Fibroblast of skin of right biceps (primary cell): ENCODE measurements around the gene CYB561.
A peak's percentile ranks its signal among the peaks of the same experiment; 100 is the strongest.

Source experiments
- DNase-seq: peaks from one replicate; pipeline ENCODE4 v3.0.0-alpha.2; 2013

The CYB561 gene

DNA sequence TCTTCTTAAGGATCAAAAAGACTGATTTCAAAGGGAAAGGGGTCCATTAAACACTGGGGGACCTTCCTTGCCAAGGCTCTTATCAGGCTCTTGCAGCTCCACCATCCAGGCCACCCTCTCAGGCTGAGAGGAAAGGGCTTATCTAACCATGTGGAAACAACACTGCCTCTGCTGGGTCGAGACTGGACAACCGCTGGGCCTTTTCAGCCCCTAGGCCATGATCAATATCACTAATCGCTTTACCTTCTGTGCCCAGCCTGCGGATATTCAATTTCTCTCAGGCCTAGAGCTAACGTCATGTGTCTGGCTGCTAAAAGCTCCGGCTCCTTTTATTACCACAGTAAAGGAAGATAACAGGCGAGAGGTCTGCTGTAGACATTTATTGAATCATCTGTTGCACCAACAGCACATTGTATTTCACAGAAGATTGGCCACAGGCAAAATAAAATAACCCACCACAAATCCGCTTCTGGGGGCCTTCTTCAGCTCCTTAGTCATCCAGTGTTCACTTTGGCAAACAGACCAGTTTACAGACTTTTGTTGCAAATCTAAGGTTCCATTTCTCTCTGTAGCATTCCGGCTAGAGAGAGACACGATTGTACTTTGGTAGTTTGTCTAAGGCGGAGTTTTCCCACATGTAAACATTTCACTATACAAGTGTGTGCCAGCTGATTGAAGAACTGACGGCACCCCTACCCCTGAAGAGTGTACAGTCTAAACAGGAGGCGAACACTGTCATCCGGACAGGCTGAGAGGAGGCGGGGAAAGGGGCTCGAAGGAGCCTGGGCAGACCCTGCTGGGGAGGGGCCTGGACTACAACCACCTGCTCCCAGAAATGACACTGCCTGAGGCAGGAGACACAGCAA, 13.9 kb downstream of the CYB561 start:
- DNase-seq: peak; percentile 86

DNA sequence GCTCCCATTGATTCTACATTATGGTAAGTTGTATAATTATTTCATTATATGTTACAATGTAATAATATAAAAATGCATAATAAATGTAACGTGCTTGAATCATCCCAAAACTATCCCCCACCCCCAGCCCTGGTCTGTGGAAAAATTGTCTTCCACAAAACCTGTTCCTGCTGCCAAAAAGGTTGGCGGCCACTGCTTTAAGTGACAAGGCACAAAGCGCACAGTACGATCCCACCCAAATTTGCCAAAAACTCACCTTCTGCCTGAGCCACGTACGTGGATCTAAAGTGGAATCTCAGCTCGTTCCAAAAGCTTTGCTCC, 14.5 kb downstream of the CYB561 start:
- no peak for DNase-seq

DNA sequence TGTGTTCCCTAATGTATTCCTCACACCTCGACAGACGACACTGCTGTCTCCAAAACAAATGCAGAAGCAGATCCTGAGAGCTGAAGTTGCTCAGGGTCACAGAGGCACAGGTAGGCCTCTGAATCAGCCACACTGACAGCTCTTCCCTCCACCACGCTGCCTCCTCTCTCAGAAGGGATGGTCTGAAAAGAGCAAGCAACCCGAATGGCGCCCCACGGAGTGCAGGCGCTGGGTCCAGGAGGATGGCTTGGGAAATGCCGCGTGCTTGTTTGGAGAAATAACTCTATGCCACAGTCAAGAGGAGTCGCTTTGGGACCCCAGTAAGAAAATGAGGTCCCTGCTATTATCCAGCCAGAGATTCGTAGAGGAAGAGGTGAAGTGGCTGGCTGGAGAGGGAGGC, 15.9 kb downstream of the CYB561 start:
- no peak for DNase-seq

DNA sequence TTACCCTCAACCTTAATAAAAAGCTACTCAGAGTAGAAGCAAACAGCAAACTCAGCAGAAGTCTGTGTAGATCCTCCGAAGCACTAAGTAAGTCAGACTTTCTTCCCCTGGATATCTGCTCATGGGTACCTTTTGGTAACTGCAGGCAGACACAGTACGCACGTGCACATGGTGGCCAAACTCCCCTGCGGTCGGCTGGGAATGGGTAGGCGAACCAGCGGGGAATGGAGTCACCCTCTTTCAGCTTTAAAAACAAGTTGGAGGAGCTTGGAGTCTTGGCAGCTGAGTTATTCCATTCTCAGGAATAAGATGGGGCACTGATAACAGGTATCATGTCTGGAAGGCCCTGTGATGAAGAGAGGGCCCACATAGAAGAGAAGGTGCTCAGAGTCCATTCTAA, 16.3 kb downstream of the CYB561 start:
- DNase-seq: no peak

DNA sequence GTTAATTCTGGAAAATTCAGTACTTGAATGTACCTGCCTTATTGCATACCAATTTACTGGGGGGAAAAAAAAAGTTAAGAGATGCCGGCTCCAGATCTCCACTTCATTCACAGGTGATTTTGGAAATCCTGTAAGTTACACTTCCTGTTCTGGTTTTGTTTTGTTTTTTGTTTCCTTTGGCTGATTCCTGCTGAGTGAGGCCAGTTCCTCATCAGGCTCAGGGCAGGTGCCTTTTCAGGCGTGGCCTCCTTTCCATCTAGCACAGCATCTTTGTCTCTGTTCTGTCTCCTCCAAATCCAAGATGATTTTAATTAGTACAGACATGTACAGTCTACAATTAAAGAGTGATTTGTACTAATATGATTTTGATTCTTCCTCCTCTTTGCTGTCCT, 19.2 kb downstream of the CYB561 start:
- no peak for DNase-seq

DNA sequence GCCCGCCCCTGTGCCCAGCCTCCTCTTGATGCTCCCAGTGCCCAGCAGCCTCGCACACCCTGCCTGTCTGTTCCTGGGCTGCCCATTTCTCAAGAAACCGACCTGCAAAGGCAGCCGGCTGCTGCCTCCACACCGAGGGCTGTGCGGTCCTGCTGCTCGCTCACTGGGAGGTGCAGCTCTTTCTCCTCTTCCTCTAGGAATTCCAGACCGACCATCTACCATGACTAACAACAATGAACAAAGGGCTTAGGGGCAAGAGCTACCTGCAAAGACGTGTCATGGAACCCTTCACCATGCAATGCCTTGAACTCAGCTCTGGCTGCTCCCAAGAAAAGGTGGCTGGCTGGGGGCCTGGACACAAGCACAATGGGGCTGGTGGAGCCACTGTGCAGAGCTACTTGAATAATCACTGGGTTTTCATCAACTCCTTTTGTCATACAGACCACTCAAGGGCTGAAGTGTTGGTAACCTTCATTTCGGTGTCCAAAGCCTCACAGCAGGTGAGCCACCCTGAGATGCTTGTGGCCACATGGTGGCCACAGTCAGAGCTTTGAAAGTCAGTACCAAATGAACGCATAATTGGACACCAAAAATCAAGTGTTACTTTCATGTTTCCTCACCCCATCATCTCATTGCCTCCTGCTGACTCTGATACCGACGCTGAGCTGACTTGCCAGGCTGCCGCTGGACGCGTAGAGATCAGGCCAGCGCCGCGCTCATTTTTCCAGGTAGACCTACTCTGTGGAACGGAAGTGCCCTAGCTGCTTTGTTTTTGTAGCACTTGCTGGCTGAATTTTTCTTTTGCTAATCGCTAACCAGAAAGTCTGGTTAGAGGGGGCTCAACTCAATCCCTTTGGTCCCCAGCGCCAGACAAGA, 19.8 kb downstream of the CYB561 start:
- DNase-seq: no peak

DNA sequence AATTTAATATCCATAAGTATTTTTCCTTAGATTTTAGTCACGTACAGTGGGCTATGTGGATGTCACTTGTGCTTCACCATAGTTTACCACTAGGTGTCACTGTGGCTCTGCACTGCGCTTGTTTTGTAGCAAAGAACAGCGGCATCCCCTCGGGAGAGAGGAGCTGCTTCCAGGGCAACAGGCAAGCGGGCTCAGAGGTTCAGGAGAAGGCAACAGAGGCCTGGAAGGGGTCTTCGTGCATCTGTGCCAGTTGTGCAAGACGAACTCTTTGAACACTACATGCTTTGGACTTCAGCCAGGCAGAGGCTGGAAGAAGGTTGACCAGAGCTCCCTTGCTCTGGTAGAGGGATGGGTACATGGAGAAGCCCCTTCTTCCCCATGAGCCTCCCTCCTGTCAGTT, 20.6 kb downstream of the CYB561 start:
- DNase-seq: peak; percentile 77

DNA sequence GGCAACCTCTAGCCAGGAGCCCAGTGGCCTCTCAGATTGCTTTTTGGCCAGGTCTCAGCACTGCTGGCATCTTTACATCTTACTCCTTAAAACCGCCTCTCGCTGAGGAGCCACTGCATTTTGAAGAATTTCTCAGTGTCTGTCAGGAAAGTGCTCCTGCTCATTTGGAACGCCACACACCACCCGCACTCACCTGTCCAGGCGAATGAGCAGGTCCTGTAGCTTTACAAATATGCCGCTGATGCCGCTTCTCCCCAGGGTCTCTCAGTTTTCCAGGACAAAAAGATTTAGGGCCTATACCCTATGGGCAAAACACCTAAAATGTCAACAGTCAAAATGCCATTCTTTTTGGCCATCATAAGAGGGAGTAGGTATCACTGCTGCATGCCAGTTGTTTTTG, 22.1 kb downstream of the CYB561 start:
- no peak for DNase-seq

DNA sequence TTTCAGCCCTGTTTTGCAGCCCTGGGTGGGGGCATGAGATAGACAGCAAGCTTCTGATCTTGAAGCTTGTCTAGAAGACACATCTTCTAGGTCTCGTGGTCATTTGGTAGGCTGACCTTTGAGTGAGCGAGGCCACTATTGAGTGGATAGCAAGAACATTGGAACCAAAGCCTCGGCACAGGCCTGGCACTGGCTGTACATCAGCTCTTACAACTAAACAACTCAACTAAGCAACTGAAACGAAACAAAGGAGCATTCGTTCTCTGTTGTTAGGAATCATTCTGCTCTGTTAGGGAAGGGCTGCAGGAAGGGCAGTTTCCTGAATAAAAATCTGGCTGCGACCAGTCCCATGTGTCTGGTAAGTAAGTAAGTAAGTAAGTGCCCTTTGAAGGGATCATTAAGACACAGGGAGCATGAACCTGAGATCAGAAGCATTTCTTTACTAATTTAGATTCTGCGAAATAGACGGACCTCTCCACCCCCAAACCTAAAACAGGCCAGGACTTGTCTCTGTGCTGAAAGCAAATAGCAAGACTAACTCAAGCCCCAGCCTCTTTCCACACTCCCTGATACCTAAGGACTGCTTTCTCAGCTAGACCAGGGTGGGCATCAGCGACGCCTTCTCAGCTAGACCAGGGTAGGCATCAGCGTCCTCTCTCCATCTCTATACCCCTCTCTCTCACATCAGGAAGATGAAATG, 22.7 kb downstream of the CYB561 start:
- no peak for DNase-seq

DNA sequence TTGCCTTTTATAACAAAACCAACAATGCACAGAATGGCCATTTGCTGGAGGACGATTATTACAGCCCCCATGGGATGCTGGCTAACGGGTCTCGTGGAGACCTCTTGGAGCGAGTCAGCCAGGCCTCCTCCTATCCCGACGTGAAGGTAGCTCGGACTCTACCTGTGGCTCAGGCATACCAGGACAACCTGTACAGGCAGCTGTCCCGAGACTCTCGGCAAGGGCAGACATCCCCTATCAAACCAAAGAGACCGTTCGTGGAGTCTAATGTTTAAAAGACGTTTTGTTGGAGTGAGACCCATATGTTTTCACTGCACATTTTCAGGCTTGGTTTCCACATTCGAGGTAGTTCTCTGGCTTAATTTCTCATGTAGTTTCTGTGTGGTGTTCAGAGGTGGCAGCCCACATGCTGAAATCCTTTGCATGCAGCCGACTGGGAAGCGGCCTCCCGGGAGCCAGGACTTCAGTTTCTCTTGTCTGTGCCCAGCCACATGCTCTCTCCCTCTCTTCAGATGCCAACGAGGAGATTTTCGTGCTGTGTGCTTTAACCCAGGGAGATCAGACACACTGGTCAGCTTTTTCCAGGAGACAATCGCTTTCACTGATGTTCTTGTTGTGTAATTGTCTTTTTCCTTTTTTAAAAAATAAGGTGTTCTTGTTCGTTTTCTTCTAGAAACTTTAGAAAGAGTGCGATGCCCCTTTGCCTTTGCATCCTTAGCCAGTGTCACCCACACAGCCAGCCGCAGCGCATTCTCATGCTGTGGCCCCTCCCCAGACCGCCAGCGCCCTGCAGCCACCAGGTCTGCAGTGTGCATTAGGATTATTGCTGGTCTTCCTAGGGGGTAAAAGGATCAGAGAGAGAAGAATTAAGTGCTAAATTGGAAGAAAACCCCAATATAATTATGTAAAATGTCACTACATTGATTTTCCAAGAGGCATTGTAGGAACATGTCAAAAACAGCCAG, 24.1 kb downstream of the CYB561 start:
- DNase-seq: no peak

DNA sequence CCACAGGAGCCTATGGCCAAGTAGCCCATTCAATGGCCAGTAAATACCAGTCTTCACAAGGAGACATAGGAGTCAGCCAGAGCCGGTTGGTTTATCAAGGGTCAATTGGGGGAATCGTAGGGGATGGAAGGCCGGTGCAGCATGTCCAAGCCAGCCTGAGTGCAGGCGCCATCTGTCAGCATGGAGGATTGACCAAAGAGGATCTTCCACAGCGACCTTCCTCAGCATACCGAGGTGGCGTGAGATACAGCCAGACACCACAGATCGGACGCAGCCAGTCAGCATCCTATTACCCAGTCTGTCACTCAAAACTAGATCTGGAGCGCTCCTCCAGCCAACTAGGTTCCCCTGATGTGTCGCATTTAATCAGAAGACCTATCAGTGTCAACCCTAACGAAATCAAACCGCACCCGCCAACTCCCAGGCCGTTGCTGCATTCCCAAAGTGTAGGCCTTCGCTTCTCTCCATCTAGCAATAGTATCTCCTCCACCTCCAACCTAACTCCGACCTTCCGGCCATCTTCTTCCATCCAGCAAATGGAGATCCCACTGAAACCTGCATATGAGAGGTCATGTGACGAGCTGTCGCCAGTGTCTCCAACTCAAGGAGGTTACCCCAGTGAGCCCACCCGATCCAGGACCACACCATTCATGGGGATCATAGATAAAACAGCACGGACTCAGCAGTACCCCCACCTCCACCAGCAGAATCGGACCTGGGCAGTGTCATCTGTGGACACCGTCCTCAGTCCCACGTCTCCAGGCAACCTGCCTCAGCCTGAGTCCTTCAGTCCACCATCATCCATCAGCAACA, 25.0 kb downstream of the CYB561 start:
- DNase-seq: no peak

DNA sequence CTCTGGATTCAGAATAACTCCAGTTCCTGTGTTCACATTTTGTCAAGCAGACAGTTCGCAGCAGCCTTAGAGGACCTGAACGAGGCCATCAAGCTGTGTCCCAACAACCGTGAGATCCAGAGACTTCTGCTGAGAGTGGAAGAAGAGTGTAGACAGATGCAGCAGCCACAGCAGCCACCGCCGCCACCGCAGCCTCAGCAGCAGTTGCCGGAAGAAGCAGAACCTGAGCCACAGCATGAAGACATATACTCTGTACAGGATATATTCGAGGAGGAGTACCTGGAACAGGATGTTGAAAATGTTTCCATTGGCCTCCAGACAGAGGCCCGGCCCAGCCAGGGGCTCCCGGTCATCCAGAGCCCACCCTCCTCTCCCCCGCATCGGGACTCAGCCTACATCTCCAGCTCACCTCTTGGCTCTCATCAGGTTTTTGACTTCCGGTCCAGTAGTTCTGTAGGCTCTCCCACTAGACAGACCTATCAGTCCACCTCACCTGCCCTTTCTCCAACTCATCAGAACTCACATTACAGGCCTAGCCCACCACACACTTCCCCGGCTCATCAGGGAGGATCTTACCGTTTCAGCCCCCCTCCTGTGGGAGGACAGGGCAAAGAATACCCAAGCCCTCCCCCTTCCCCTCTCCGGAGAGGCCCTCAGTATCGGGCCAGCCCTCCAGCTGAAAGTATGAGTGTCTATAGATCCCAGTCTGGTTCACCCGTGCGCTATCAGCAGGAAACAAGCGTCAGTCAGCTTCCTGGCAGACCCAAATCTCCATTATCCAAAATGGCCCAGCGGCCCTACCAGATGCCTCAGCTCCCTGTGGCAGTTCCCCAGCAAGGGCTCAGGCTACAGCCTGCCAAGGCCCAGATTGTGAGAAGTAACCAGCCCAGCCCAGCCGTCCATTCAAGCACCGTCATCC, 25.9 kb downstream of the CYB561 start:
- no peak for DNase-seq

DNA sequence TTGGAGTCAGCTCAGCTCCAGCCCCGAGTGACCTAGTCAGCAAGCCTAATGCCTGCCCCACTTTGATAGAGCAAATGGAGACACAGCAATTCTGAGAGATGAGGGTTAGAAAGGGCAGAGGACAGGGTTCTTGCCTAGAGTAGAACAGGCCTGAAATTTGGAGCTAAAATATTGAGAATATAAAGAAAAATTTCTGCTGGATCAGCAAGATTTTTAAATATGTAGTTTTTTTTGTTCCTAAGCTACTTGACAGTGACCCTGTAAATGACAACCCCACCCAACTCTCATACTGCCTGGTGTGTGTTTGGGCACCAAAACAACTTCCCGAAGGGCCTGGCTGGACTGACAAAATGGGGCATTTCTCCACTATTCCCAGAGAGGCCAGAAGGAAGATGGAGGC, 26.7 kb downstream of the CYB561 start:
- no peak for DNase-seq

DNA sequence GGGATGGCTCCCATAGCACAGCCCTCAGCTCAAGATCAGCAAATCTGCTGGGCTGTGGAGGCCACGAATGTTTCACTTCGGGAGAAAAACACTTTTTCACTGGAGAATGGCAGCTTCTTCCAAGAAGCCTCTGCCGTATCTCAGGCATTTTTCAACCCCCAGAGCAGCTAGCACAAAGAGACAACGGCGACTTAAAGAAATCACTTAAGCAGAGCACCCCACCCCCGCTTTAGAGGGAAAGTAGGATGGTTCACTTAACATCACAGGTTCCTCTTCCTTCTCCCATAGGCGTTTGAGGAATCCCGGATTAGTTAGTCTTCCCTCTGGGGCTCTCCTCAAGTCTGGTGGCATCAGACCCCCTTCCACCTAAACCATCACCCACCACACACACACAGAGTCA, 27.6 kb downstream of the CYB561 start:
- DNase-seq: no peak

DNA sequence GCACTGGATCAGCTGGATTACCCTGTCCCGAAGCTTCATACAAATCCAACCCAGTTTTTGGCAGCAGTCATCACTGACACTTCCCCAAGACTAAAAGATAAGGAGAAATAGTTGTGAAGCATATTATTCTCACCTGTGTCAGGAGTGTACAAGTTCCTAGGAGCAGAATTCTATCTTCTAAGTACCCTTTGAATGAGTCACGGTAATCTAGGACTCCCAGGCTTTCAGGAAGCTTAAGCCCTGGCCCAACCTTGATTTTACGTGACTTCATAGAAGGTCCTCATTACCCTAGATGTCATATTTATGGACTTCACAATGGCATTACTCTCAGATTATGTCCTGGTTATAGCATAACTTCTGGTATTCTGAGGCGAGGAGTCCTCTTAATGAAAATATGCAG, 31.9 kb downstream of the CYB561 start:
- no peak for DNase-seq

DNA sequence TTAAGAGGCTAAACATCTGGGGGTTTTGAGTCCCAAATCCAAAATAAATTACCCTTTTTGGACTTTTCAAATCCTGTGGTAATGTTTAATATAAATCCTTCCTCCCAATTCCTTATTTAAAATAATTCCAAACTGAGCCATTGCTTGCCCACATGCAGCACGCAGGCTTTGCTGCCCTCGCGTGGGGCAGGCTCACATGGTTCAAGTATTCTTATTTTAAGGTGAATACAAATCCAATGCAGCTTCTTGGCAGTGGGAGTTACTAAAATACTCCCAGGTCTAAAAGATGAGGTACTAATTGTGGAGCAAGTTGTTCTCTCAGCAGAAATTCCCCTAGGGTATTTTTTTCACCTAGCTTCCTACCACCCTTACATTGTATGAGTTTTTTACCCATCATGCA, 33.0 kb downstream of the CYB561 start:
- no peak for DNase-seq

DNA sequence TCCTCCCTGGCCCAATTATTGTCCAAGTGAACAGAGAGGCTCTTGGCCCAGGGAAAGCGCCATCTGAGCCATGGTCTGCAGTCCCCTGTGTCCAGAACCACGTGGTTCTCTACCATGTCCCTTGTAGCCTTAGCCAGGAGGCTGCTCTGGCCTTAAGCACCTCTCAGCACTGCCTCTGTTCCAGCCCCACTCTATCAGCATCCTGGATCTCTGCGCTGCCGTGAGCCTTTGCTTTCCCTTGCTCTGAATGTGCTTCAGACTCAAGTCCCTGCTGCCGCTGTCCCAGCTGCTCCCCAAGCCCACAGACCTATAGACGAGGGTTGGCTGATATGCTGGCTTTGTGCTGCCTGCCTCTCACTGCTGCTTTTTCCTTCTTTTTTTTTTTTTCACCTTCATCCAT, 33.9 kb downstream of the CYB561 start:
- no peak for DNase-seq

DNA sequence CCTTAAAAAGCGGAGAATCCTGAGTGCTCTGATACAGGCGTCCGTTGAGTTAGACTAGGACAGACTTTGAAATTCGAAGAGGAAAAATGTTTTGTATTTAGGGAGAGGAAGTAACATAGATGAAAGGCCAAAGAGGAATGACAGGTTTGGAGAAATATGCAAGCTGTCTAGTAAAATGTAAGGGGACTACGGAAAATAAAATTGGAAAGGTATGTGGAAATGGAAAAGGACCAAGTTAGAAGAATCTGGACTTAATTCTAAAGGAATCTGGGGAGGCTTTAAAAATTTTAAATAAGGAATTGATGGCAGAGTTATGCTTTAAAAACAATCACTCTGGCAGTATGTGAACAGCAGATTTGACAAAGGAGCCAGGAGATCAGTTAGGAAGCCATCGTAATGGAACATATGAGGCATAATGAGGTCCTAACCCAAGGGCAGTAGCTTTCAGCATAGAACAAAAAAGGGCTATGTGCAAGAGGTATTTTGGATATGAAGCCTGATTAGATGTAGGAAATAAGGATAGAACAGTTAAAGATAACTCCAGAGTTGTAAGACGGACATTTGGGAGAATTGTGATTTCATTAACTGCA, 38.3 kb downstream of the CYB561 start:
- peak; percentile 37 for DNase-seq

DNA sequence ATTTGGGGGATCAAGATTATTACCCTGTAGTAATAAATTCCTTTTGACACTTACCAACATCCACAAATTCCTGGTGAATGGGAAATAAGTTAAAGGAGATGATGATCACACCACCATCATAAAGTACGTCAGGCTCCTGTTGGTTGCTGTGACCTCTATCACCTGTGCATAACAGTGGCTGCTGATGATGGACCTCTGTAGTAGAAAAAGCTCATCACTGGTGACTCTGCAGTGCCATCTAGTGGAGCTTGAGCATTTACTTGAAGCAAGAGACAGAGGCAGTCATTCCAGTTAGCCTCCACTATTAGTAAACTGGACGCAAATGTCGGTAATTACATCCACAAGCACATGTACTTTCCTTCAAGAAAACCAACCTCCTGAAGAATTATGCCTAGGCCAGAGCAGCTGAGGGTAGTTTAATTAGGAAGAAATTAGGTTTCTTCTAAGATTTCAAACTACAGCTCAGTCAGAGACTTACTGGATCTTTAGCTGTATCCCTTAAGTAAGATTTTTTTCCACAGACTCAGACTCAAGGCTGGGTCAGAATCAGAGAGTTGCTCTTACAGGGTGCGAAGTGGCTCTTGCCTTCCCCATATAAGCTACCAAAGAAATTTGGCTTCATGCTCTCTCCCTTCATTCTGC, 39.3 kb downstream of the CYB561 start:
- DNase-seq: peak; percentile 89
